OCI-LY3 (cell line): ENCODE data around the gene TRPV4.

ENCODE experiments used
- H2AFZ ChIP-seq: fragments of 200-600, 300-600 bp; shearing (Covaris generic); 2 replicates; pipeline ENCODE4 v1.6.0; 2014; ENCODE audit warnings: antibody characterized with exemption, low read depth, low read length
- H3K27ac ChIP-seq: fragments of 200-600, 300-600 bp; sonication (generic); 2 replicates; pipeline ENCODE4 v1.5.1; 2014; ENCODE audit warnings: mild to moderate bottlenecking, low read length, moderate library complexity, mixed read lengths
- H3K27me3 ChIP-seq: fragments of 200-600, 300-600 bp; sonication (generic); 2 replicates; pipeline ENCODE4 v1.6.1; 2014; ENCODE audit warnings: low read depth, low read length, mixed read lengths
- H3K36me3 ChIP-seq: fragments of 200-600, 300-600 bp; sonication (generic); replicated peaks from 2 replicates; pipeline ENCODE3; 2014; ENCODE audit warnings: low read depth, low read length, mixed read lengths
- H3K4me1 ChIP-seq: fragments of 300-600, 200-600 bp; sonication (generic); 2 replicates; pipeline ENCODE4 v1.6.1; 2014; ENCODE audit warnings: low read length, mixed read lengths
- H3K4me2 ChIP-seq: fragments of 200-600, 300-600 bp; sonication (generic); 2 replicates; pipeline ENCODE4 v1.6.1; 2014; ENCODE audit warnings: low read length, mixed read lengths
- H3K4me3 ChIP-seq: fragments of 300-600, 200-600 bp; sonication (generic); 2 replicates; pipeline ENCODE4 v1.5.1; 2014; ENCODE audit warnings: antibody characterized with exemption, mild to moderate bottlenecking, low read length, moderate library complexity
- H3K79me2 ChIP-seq: fragments of 300-600, 200-600 bp; shearing (Covaris generic); 2 replicates; pipeline ENCODE4 v1.6.1; 2014; ENCODE audit warnings: mild to moderate bottlenecking, low read length, mixed read lengths
- H3K9ac ChIP-seq: fragments of 300-600, 200-600 bp; shearing (Covaris generic); 2 replicates; pipeline ENCODE4 v1.6.0; 2014; ENCODE audit warnings: mild to moderate bottlenecking, low read length, moderate library complexity
- H3K9me3 ChIP-seq: fragments of 200-600, 300-600 bp; shearing (Covaris generic); 2 replicates; pipeline ENCODE4 v1.6.1; 2014; ENCODE audit warnings: low read length, mixed read lengths; ENCODE audit not compliant: insufficient read depth
- H4K20me1 ChIP-seq: fragments of 200-600, 300-600 bp; sonication (generic); 2 replicates; pipeline ENCODE4 v1.6.1; 2016; ENCODE audit warnings: low read length, mixed read lengths; ENCODE audit not compliant: insufficient read depth
- EZH2phosphoT487 ChIP-seq: fragments of 200-600 bp; shearing (Covaris generic); IDR thresholded peaks from 2 replicates; pipeline ENCODE4 v1.6.1; 2018; ENCODE audit warnings: antibody characterized with exemption, mixed run types, low read depth
- TF ChIP-seq, protein P1 (sequence below): fragments of 200-600, 300-600 bp; sonication (generic); IDR thresholded peaks from 2 replicates; pipeline ENCODE4 v1.5.1; 2014; ENCODE audit warnings: antibody characterized with exemption, low read length, low read depth

TRPV4 gene

DNA sequence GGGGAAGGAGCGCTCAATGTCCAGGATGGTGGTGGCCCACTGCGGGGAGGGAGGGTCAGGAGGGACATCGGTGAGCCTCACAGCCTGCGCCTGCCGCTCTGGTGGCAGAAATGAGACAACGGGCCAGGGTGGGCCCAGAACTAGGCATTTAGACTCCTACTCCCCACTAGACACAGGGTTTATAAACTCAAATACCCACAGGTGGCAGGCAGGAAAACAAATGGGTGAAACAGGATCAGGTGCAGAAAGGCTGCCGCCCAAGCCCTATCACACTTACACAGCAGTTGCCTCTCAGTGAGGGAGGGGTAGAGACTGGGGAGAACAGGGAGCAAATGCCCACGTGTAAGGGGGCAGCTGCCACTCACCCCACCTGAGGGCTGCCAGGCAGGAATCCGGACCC is 46.4 kb downstream of the TRPV4 start:
- no peaks in the 10 kb centered on the region for H3K27me3 ChIP-seq
- no peak overlapping the region for H3K9ac ChIP-seq
- no peaks in the 10 kb centered on the region for H3K79me2 ChIP-seq
- H3K36me3 ChIP-seq, result no peaks in the 10 kb centered on the region
- no peak overlapping the region for H2AFZ ChIP-seq
- no peaks in the 10 kb centered on the region for H3K4me1 ChIP-seq
- no peaks in the 10 kb centered on the region for H4K20me1 ChIP-seq
- TF ChIP-seq EZH2phosphoT487, result no peak
- TF ChIP-seq, protein P1, sequence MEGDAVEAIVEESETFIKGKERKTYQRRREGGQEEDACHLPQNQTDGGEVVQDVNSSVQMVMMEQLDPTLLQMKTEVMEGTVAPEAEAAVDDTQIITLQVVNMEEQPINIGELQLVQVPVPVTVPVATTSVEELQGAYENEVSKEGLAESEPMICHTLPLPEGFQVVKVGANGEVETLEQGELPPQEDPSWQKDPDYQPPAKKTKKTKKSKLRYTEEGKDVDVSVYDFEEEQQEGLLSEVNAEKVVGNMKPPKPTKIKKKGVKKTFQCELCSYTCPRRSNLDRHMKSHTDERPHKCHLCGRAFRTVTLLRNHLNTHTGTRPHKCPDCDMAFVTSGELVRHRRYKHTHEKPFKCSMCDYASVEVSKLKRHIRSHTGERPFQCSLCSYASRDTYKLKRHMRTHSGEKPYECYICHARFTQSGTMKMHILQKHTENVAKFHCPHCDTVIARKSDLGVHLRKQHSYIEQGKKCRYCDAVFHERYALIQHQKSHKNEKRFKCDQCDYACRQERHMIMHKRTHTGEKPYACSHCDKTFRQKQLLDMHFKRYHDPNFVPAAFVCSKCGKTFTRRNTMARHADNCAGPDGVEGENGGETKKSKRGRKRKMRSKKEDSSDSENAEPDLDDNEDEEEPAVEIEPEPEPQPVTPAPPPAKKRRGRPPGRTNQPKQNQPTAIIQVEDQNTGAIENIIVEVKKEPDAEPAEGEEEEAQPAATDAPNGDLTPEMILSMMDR, result no peak
- no peak overlapping the region for H3K4me3 ChIP-seq
- no peak overlapping the region for H3K4me2 ChIP-seq
- H3K9me3 ChIP-seq, result no peaks in the 10 kb centered on the region
- no peak overlapping the region for H3K27ac ChIP-seq

DNA sequence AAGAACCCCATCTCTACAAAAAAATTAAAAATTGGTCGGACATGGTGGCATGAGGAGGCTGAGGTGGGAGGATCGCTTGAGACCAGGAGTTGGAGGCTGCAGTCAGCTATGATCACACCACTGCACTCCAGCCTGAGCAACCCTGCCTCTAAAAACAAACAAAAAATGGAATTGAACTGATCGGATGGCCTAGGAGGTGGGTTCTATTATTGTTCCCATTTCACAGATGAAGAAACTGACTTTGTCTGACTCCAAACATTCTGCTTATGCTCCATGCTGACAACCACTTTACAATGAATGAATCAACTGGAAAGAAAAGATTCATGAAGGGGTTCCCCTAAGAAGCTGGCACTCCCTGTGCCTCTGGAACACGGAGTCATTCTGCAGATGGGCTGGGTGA is 47.3 kb downstream of the TRPV4 start:
- Histone ChIP-seq H3K9me3 (no peaks in the 10 kb centered on the region), H3K79me2 (no peaks in the 10 kb centered on the region), H4K20me1 (no peaks in the 10 kb centered on the region), H2AFZ (no peak overlapping the region), H3K36me3 (no peaks in the 10 kb centered on the region), H3K4me3 (no peak overlapping the region), H3K4me2 (no peak overlapping the region), H3K27ac (no peak overlapping the region), H3K27me3 (no peaks in the 10 kb centered on the region), H3K4me1 (no peaks in the 10 kb centered on the region), H3K9ac (no peak overlapping the region)
- TF ChIP-seq, protein P1, result no peak
- TF ChIP-seq EZH2phosphoT487, result no peak

DNA sequence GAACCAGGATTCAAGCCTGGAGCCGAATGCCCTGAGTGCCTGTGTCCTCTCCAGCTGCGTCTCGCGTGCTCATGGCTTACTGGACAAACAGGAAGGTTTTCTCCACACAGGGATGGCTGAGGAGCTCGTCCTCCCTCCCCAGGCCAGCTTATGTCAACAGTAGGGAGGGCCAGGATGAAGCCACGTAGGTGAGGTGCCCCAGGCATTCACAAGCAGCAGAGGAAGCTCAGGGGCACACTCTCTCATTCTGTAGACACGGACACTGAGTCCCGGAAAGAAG is 49.3 kb downstream of the TRPV4 start:
- Histone ChIP-seq H3K4me1 (no peaks in the 10 kb centered on the region), H3K27ac (no peak overlapping the region), H3K9me3 (peaks cover 4% of the 10 kb centered on the region; the same call in 1 of the 2 replicates), H3K9ac (no peak overlapping the region), H3K27me3 (no peaks in the 10 kb centered on the region), H2AFZ (no peak overlapping the region), H3K4me2 (no peak overlapping the region), H3K36me3 (no peaks in the 10 kb centered on the region), H4K20me1 (no peaks in the 10 kb centered on the region), H3K4me3 (no peak overlapping the region), H3K79me2 (no peaks in the 10 kb centered on the region)
- TF ChIP-seq EZH2phosphoT487, result no peak
- TF ChIP-seq, protein P1, result no peak

DNA sequence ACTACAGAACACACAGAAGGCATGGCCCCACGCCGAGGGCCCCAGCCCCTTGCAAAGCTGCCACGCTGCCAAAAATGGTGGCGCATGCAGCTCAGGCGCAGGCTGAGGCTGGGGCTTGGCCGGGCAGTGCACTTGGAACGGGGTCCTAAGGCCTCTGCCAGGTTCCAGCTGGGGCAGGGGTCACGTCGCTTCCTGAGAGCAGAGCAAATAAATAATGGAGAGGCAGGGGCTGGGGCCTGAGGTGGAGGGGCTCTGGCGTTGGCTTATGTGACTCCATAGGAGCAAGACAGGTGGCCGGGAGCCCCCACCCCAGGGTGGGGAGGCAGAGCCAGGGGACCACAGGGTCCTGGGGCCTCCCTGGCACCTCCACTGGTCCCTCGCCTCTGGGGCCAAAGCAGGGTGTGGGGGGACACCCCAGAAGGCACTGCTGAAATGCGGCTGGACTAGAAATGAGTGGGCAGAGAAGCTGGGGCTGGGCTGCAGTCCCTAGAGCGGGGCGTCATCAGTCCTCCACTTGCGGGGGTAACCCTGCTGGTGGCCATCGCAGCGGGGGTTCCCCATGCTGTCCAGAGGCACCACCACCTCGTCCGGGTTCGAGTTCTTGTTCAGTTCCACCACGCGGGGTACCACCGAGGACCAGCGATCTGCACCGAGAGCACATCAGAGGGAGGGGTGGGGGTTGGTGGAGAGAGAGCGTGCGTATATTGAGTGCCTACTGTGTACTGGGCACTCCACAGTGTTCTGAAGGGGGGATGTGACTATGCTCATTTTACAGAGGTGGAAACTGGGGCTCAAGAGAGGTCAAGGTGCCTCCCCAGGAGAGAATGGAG is 49.8 kb downstream of the TRPV4 start:
- TF ChIP-seq, protein P1, result no peak
- no peak for TF ChIP-seq EZH2phosphoT487
- H3K79me2 ChIP-seq, result no peaks in the 10 kb centered on the region
- H4K20me1 ChIP-seq, result no peaks in the 10 kb centered on the region
- H3K9me3 ChIP-seq, result peaks cover 4% of the 10 kb centered on the region; the same call in 1 of the 2 replicates
- H3K9ac ChIP-seq, result no peak overlapping the region
- H3K4me1 ChIP-seq, result no peaks in the 10 kb centered on the region
- H3K4me2 ChIP-seq, result no peak overlapping the region
- H3K27me3 ChIP-seq, result no peaks in the 10 kb centered on the region
- no peak overlapping the region for H2AFZ ChIP-seq
- H3K4me3 ChIP-seq, result no peak overlapping the region
- no peaks in the 10 kb centered on the region for H3K36me3 ChIP-seq
- no peak overlapping the region for H3K27ac ChIP-seq
